ENCODE results near the gene ASB7. TPM values are rescaled to one million over a fixed set of nuclear protein-coding genes. Genes with fewer than 3 reads are reported as not detected.
A peak's percentile ranks its signal among the peaks of the same experiment; 100 is the strongest.

ASB7 gene
- total RNA-seq, 1 experiment from 2014 or later, result 12.1 TPM

DNA sequence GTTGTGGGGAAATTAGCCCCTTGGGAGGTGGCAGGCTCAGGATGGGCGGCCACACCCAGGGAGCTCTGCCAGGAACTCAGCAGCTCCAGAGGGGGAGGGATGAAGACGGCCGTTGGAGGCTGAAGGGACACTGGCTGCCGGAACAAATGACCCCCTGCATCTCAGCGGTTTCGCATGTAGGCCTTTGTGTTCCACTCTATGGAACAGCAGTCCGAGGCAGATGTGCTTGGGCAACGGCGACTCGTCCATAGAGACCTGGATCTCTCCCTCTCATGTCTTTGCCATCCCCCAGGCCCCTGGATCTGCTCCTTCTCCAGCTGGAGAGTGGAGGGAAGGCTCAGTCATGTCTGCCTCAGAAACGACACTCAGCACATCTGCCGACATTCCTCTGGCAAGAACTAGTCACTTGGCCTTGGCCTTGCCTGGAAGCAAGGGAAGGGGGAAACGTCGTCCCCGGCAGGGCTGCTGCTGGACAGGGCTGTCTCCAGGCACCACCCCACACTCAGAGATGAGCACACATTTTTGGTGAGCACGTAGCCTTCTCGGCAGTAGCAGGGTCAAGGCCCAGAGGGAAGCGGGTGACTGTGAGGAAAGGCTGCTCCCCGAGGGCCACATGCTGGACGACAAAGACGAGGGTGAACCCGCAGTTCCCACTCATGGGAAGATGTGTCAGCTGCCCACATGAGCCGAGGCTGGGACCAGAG, 83.8 kb downstream of the ASB7 start:
- DNase-seq (ENCODE audit: low read depth), result no peak

DNA sequence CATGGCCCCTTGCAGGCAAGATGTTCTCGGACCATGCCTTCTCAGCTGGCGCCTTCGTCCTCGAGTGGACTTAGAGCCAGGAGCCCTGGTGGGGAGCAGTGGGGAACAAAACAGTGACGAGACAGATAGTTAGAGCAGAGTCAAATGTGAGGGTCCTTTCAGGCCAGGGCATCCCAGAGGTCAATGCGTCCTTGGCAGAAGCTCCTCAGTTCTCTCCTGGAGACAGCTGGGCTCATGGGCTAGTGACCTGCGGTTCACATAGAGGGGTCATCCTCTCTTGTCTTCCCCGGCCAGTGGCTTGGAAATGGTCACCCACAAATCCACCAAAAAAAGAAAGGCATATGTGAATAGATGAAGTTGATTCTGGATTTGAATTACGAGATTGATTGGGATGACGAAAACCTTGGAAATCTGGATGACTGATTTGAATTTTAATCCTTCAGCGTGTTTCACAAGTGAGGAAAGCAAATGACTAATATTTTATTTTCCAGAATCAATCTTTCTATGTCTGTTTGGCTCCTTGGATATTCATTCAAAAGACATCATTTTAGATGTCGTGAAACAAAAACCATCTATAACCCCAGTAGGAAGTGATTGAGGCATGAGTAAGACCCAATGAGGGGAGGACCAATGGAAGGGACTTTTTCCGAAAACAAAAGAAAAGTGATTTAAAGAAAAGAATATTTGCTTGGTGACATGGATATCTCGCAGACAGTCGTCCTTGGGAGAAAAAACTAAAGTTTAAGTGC, 84.5 kb downstream of the ASB7 start:
- peak; percentile 81 for DNase-seq (ENCODE audit: low read depth)

DNA sequence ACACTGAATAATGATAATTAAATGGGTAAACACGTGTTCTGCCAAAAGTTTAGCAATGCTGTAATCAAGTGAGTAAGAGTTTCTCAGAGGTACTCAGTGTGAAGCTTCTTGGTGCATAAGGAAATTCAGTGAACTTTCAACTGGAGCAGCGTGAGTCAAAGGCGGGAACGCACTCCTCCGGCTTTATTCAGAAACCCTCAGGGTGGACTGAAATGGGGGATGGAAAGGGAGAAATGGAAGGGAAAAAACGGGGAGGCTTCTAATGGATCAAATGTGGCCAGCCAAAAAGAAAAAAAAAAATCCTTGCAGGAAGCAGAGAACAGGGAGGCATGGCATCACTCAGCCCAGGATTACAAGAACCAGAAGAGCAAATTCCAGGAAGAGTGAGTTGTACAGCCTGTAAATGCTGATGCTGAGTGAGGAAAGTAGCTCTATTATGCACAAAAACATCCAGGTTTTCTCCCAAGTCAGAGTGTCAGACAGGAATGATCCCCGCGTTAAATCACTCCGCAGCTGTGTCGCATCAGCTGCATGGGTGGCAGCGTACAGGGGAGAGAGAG, 85.3 kb downstream of the ASB7 start:
- DNase-seq (ENCODE audit: low read depth), result peak; percentile 92

DNA sequence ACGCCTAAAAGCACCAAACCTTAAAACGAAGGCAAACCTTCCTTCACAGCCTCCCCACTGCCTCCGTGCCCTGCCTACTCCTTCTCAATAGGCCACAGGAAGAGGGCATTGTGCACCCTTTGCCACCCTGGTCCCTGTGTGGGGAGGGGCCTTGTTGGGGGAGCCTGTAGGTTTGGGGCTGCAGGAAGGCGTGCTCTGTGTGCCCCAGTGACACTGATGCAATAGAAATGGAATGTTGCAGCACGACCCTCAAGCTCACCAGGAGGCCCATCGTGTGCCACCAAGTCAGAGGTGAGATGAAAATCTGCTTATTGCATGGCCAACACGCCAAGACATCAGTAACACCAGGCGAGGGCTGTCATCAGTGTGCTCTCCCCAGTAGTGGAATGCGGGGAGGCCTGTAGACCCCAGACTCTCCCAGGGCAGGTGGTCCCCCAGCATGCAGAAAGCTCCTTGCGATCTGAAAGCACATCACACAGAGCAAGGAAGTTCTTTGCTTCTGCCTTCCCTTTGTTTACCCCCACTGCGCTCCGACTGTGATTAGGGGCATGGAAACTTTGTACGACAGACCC, 86.2 kb downstream of the ASB7 start:
- no peak for DNase-seq (ENCODE audit: low read depth)

DNA sequence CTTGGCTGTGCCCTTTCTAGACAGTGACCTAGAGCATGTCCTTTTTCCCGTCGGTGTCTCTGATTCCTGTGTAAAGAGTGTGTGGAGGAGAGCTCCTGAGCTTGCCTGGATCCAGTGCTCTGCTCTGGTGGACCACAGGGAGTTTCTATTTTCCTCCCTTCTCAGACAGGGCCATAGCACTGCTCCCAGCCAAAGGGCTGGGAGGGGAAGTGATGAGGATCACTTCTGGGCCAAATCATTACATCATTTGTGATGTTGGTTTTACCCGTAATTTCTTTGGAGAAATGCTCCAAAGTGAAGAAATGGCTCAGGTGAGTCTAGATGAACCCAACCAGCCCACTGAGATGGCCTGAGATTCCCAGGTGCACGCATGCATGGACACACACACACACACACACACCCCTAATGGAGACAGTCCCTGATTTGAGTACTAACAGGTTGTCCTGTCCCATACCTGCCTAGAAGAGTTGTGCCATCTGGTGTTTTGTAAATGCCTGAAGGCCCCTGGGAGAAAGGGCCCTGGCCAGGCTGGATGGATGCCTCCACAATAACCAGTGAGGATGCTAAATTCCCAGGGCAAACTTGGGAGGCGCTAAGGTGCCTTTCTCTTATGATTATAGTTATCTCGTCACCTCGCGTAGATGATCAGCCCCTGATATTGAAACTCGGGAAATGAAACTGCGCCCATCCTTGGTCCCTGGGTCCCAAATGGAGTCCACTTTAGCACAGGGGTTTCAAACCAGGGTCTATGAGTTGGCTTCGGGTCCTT, 86.9 kb downstream of the ASB7 start:
- no peak for DNase-seq (ENCODE audit: low read depth)

DNA sequence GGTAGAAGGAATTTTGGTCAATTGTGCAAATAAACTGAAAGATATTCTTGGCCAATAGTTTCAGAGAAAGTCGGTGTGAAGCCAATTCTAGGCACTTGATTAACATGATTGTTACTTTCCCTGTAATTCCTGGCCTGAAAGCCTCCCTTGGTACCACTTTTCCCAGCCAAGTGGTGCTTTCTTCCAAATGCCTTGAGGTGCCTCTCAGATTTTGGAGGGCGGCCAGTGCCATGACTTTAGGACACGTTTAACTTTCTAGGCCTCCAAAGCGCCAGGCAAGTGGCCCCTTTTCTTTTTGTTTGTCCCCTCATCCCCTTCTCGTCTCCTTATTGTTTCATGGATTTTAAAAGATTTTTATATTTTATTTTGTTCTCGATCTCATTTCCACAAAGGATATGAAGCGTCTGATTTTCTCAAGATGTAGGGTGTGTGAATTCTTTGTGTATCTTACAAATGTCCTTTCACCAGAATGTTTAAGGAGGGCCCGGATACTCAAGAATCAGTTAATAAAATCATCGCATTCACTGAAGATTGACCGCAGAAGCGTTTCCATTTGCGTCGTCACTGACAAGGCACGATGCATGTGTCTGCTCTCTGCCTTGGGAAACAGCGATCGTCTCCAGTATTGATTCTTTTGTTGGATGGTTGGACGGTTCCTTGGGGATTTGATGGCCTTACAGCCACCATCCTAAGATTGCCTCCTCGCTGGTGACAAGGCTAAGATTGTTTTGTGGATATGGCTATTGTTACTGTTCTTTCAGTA, 87.8 kb downstream of the ASB7 start:
- no peak for DNase-seq (ENCODE audit: low read depth)

DNA sequence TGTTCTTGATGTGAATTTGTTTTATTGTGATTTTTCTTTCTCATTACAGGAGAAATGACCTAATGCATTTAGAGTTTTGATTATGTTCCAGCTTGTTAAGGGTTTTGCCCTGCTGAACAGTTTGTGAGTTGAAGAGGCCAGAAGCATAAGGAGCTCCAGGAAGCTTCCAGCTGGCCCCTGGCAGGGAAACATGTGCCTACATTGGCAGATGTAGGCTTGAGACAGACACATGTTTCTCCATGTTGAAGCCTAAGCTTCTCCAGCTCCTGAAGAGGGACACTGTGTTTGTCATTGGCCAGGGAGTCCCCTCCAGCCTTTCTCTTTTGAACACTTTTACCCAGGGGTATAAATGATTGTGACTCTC, 88.4 kb downstream of the ASB7 start:
- DNase-seq (ENCODE audit: low read depth), result no peak

DNA sequence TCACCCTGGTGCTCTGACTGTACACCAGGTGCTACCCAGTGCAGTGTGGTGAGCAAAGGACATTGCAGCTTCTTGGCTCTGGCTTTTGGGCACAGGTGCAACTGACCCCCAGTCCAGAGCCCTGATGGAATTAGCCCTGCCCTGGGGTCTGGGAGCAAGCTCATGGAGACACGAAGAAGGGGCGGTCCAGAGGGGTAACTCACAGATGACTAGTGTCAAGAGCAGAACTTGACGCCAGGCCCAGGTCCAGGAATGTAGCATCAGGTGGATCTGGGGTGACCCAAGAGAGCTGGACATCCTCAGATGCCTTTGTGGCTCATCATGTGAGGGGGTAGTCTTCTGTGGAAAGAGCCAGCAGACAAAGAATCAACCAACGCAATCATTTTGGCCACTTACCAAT, 88.9 kb downstream of the ASB7 start:
- no peak for DNase-seq (ENCODE audit: low read depth)

DNA sequence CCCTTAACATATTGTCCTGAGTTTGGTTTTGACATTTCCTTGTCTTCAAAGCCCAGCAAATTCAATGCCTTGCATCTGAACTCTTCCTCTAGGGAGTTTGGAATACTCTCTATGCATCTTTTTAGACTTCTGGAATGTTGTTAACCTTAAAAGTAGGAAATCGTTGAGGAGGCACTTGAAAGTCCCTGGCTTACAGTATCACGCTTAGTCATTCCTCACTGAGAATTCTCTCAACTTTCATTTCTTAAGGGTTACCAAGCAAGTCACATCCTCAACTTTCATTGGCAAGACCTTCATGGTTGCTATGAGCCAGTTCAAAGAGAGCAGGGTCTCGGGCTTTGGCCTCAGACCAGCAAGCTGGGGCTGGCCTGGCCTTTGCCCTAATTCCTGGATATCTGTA, 89.9 kb downstream of the ASB7 start:
- DNase-seq (ENCODE audit: low read depth), result peak; percentile 57

DNA sequence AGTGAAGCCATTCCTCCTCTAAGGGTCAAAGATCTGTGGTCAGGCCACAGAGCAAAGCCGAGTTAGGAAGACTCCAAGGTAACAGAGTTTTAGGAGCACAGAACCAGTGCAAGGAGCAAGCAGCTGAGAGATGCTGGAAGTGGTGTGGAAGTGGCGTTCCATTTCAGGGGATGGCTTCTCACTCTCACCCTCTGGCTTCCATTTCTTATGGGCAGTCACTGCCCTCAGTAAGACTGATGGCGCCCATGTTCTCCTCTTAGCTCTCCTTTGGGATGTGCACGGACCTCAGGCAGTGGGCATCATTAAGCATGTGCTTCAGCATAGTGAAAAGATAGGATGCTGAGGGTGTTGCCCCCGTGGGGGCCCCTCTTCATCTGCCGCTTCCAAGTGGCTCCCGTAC, 90.3 kb downstream of the ASB7 start:
- no peak for DNase-seq (ENCODE audit: low read depth)

DNA sequence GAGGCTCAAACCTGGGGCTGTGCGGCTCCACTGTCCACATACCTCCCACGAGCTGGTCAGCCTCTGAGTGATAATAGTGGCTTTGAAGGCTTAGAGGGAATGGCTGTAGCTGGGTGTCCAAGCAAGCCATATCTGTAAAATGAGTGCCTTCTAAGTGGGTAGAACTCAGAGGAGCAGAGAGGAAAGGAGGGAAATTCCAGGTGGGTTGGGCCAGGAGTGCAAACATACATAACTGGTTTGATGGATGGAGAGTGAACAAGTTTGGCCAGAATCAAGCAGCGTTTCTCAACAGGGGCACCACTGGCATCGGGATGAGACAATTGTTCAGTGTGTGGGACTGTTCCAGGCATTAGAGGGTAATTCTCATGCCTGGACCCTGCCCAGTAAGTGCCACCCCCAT, 91.1 kb downstream of the ASB7 start:
- no peak for DNase-seq (ENCODE audit: low read depth)

DNA sequence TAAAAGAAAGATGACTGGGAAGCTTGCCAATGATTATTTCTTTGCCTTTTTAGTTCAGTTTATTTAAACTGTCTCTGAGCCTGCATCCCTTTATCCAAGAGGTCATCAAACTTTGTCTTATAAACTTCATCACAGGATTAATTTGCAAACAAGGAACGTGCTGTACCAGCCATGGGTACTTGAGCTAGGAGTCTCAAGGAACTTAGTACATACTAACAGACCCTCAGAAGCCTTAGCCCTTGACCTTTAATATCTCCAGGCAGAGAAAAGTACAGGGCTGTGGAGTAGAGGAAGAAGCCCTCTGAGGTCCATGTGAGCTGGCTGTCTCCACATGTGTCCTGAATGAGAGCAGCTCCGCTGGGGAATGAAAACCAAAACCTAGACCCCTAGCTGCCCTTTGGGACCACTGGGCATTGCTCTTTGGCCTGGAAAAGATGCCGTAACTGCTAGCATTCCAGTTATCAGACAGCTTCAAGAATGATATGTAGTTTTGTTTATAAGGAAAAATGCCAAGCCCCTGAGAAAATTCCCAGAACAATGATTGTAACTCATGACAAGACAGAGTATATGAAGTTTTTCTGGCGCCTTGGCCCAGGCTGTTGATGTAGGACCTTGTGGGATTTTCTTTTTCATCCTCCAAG, 92.1 kb downstream of the ASB7 start:
- peak; percentile 75 for DNase-seq (ENCODE audit: low read depth)

DNA sequence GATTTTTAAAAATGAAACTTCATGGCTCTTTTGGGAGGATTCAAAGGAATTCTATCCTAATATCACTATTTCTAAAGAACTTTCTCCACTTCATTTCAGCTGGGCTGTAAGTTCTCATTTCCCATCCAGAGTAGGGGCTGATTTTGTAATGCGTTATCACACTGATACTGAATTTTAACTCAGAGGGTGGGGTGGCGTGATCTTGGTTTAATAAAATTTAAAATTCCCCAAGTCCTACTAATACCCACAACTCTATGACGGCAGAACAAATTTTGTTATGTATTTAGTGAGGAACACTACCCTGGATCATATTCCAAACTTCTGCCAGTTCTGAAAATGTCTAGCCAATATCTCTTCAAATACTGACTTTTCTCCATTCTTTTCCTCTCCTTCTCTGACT, 92.7 kb downstream of the ASB7 start:
- no peak for DNase-seq (ENCODE audit: low read depth)

DNA sequence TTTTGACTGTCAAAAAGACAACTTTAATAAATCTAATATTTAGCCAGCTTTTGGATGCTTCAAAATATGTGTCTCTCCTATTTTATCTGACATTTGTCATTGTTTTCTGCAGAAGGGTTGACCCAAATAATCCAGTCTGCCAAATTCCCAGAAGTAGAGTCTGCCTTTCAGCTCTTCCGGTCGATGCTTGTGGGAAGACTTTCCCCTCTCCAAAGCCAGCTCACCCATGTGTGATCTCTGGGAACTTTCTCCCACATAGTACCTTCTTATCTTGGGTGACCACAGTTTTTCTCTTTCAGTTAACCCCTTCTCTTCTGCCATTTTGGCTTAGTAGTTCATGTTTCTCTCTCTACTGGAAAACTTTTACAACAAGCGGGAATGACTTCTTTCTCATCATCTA, 94.1 kb downstream of the ASB7 start:
- no peak for DNase-seq (ENCODE audit: low read depth)

Other genes starting within 250 kb of the ASB7 start
- not detected in 2 replicates for gene CERS3, start 73.6 kb upstream of the ASB7 start, total RNA-seq (2014; rRNA removed; shearing (Covaris generic))
- gene LINS1, start 405 bp upstream of the ASB7 start, total RNA-seq (2014; rRNA removed; shearing (Covaris generic)), result 16.9 and 17.2 TPM in 2 replicates

Measured in M059J (cell line).